OCI-LY3 (cell line): ENCODE results near the gene FOXJ3.

Experiments
- H2AFZ ChIP-seq: fragments of 200-600, 300-600 bp; shearing (Covaris generic); 2 replicates; pipeline ENCODE4 v1.6.0; 2014; ENCODE audit warnings: antibody characterized with exemption, low read depth, low read length
- H3K27ac ChIP-seq: fragments of 200-600, 300-600 bp; sonication (generic); 2 replicates; pipeline ENCODE4 v1.5.1; 2014; ENCODE audit warnings: mild to moderate bottlenecking, low read length, moderate library complexity, mixed read lengths
- H3K27me3 ChIP-seq: fragments of 200-600, 300-600 bp; sonication (generic); 2 replicates; pipeline ENCODE4 v1.6.1; 2014; ENCODE audit warnings: low read depth, low read length, mixed read lengths
- H3K36me3 ChIP-seq: fragments of 200-600, 300-600 bp; sonication (generic); replicated peaks from 2 replicates; pipeline ENCODE3; 2014; ENCODE audit warnings: low read depth, low read length, mixed read lengths
- H3K4me1 ChIP-seq: fragments of 300-600, 200-600 bp; sonication (generic); 2 replicates; pipeline ENCODE4 v1.6.1; 2014; ENCODE audit warnings: low read length, mixed read lengths
- H3K4me2 ChIP-seq: fragments of 200-600, 300-600 bp; sonication (generic); 2 replicates; pipeline ENCODE4 v1.6.1; 2014; ENCODE audit warnings: low read length, mixed read lengths
- H3K4me3 ChIP-seq: fragments of 300-600, 200-600 bp; sonication (generic); 2 replicates; pipeline ENCODE4 v1.5.1; 2014; ENCODE audit warnings: antibody characterized with exemption, mild to moderate bottlenecking, low read length, moderate library complexity
- H3K79me2 ChIP-seq: fragments of 300-600, 200-600 bp; shearing (Covaris generic); 2 replicates; pipeline ENCODE4 v1.6.1; 2014; ENCODE audit warnings: mild to moderate bottlenecking, low read length, mixed read lengths
- H3K9ac ChIP-seq: fragments of 300-600, 200-600 bp; shearing (Covaris generic); 2 replicates; pipeline ENCODE4 v1.6.0; 2014; ENCODE audit warnings: mild to moderate bottlenecking, low read length, moderate library complexity
- H3K9me3 ChIP-seq: fragments of 200-600, 300-600 bp; shearing (Covaris generic); 2 replicates; pipeline ENCODE4 v1.6.1; 2014; ENCODE audit warnings: low read length, mixed read lengths; ENCODE audit not compliant: insufficient read depth
- H4K20me1 ChIP-seq: fragments of 200-600, 300-600 bp; sonication (generic); 2 replicates; pipeline ENCODE4 v1.6.1; 2016; ENCODE audit warnings: low read length, mixed read lengths; ENCODE audit not compliant: insufficient read depth
- CTCF ChIP-seq: fragments of 200-600, 300-600 bp; sonication (generic); IDR thresholded peaks from 2 replicates; pipeline ENCODE4 v1.5.1; 2014; ENCODE audit warnings: antibody characterized with exemption, low read length, low read depth
- EZH2phosphoT487 ChIP-seq: fragments of 200-600 bp; shearing (Covaris generic); IDR thresholded peaks from 2 replicates; pipeline ENCODE4 v1.6.1; 2018; ENCODE audit warnings: antibody characterized with exemption, mixed run types, low read depth

FOXJ3 gene

DNA sequence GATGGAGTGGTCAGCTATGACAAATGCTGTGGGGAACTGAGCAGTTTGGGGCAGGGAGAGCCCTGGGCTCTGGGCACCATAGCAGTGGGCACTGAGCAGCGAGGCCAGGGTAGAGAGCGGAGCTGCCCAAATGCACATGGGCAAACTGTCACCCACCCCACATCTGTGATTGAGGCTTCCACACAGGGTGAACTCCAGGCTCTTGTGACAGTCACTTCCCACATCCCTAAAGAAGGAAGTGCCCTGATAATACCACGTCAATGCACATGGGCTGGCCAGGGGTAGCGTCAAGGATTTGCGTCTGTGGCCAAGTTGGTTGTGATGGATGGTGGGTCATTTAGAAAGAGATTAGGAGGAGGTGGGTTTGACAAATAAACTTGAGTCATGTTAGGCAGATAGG is 184.4 kb downstream of the FOXJ3 start:
- no peak for TF ChIP-seq CTCF
- Histone ChIP-seq H3K27ac (no peak overlapping the region), H3K4me1 (peaks cover 11% of the 10 kb centered on the region), H3K4me3 (no peak overlapping the region), H3K4me2 (no peak overlapping the region), H3K9me3 (no peaks in the 10 kb centered on the region), H2AFZ (no peak overlapping the region), H3K79me2 (no peaks in the 10 kb centered on the region), H3K27me3 (no peaks in the 10 kb centered on the region), H4K20me1 (no peaks in the 10 kb centered on the region), H3K36me3 (no peaks in the 10 kb centered on the region), H3K9ac (no peak overlapping the region)

- Histone ChIP-seq H3K79me2 (no peaks in the 10 kb centered on the region), H4K20me1 (no peaks in the 10 kb centered on the region), H3K27me3 (no peaks in the 10 kb centered on the region), H3K27ac (no peak overlapping the region), H3K9ac (no peak overlapping the region), H3K4me1 (peaks cover 31% of the 10 kb centered on the region), H2AFZ (no peak overlapping the region), H3K4me2 (no peak overlapping the region), H3K4me3 (no peak overlapping the region), H3K9me3 (no peaks in the 10 kb centered on the region), H3K36me3 (no peaks in the 10 kb centered on the region)
- TF ChIP-seq CTCF: no peak
- TF ChIP-seq EZH2phosphoT487: no peak
Observed at GRCh38 chr1:42148166-42148565, 186.9 kb downstream of the FOXJ3 start.

DNA sequence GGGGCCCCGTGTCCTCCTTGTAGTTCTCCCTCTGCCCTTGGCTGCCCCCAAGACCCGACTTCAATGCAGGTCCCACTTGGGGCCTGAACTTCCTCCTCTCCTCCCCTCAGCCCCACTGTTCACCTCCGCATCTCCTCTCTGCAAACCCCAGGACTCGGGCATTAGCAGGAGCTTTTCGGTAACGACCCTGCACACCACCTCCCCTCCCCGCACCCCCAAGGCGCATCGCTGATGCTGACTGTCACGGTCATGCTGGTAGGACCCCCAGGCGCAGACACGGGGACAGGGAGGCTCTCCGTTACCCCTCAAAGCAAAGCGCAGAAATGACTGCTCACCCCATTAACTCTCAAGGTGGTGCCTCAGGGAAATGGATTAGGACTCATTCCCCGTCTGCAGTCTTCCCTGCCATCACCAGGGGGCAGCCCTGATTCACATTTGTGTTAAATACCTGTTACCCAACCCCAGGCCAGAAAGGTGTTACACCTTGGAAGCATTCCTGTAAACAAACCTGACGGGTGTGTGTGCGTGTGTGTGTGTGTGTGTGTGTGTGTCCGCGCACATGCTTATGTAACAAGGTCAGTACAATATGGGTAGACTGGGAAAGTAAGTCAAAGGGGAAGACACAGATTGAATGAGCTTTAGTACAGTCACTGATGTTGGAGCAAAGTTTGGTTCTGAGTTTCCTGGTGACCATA is 188.3 kb downstream of the FOXJ3 start:
- H3K27me3 ChIP-seq: no peaks in the 10 kb centered on the region
- H3K4me1 ChIP-seq: peaks cover 36% of the 10 kb centered on the region
- no peaks in the 10 kb centered on the region for H3K36me3 ChIP-seq
- H3K27ac ChIP-seq: no peak overlapping the region
- no peak overlapping the region for H3K9ac ChIP-seq
- H3K4me2 ChIP-seq: peak overlapping the region; percentile 35
- no peaks in the 10 kb centered on the region for H4K20me1 ChIP-seq
- H2AFZ ChIP-seq: no peak overlapping the region; the same call in 1 of the 2 replicates
- H3K79me2 ChIP-seq: no peaks in the 10 kb centered on the region
- no peaks in the 10 kb centered on the region for H3K9me3 ChIP-seq
- TF ChIP-seq EZH2phosphoT487 (no peak), CTCF (peak; percentile 61)
- no peak overlapping the region for H3K4me3 ChIP-seq

GRCh38 chr1:42145764-42146625 is 189.0 kb downstream of the FOXJ3 start:
- Histone ChIP-seq H2AFZ (no peak overlapping the region), H4K20me1 (no peaks in the 10 kb centered on the region), H3K27me3 (no peaks in the 10 kb centered on the region), H3K79me2 (no peaks in the 10 kb centered on the region), H3K9ac (no peak overlapping the region), H3K36me3 (no peaks in the 10 kb centered on the region), H3K9me3 (no peaks in the 10 kb centered on the region), H3K4me3 (no peak overlapping the region), H3K4me2 (peak overlapping the region; percentile 35), H3K27ac (no peak overlapping the region), H3K4me1 (peaks cover 36% of the 10 kb centered on the region)
- no peak for TF ChIP-seq EZH2phosphoT487
- no peak for TF ChIP-seq CTCF
